Ishikawa (cell line): ENCODE data around the gene IFI44L.

ENCODE experiments used
- CEBPB ChIP-seq: IDR thresholded peaks from 2 replicates; pipeline ENCODE4 v1.6.1; 2012
- CREB1 ChIP-seq: IDR thresholded peaks from 2 replicates; pipeline ENCODE4 v1.6.1; 2012; ENCODE audit warnings: low read depth
- EGR1 ChIP-seq: IDR thresholded peaks from 2 replicates; pipeline ENCODE4 v1.6.1; 2012
- EP300 ChIP-seq: IDR thresholded peaks from 2 replicates; pipeline ENCODE4 v1.6.1; 2012; ENCODE audit warnings: borderline replicate concordance
- FOXM1 ChIP-seq: IDR thresholded peaks from 2 replicates; pipeline ENCODE4 v1.6.1; 2012; ENCODE audit warnings: low read depth, borderline replicate concordance
- MAX ChIP-seq: IDR thresholded peaks from 2 replicates; pipeline ENCODE4 v1.6.1; 2012
- RAD21 ChIP-seq: IDR thresholded peaks from 2 replicates; pipeline ENCODE4 v1.6.1; 2012; ENCODE audit warnings: low read depth
- TAF1 ChIP-seq: IDR thresholded peaks from 2 replicates; pipeline ENCODE4 v1.6.1; 2012; ENCODE audit warnings: low read depth, mild to moderate bottlenecking
- USF1 ChIP-seq: IDR thresholded peaks from 2 replicates; pipeline ENCODE4 v1.6.1; 2012
- YY1 ChIP-seq: IDR thresholded peaks from 2 replicates; pipeline ENCODE4 v1.6.1; 2012; ENCODE audit warnings: low read depth

GRCh38 chr1:78607944-78608343 lies 12.3 kb upstream of the IFI44L start:
- TF ChIP-seq YY1 (no peak), CEBPB (no peak), TAF1 (no peak), FOXM1 (no peak), MAX (no peak), CREB1 (no peak), EP300 (no peak), USF1 (no peak), EGR1 (no peak), RAD21 (no peak)
